Measurements from ENCODE around the gene ELOVL2.

The ELOVL2 gene

DNA sequence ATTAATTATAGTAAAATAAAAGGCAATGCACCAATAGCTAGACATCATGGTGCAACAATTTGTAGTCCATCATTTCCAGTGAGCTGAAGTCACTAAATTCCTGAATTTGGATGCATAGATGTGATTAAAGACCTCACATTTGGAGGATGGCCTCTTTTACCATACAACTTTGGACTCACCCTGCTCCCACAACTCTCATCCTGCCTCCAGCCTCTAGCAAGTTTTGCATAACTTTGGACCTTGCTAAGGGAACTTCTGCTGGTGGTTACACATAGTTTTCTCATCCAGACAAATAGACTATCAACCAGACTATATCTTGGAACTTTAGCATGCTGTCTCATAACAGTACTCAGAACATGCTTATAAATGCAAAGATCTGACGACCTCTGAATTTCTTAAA is 12.8 kb upstream of the ELOVL2 start:
- no peak for DNase-seq

DNA sequence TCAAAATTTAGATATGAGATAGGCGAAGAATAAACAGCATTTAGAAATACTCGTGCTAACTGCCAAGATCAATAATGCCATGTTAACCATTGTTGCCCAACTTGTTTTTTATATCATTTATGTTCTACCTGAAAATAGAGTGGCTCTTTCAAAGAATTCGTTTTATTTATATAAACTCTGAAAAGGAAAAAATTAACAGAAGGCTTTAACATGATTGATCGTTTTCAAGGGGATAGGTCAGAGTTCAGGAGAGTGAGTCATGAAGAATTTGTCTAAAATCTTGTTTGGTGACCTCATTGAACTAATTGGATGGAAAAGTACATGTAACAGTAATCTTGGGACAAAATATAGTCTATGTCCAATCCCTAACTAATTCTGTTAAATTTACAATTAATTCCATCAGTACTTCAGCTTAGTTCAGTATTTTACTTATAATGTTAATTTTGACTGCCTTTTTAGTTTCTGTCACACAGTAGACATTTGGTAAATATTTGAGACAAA is 11.1 kb upstream of the ELOVL2 start:
- DNase-seq, result no peak

GRCh38 chr6:11054722-11055121 is 10.6 kb upstream of the ELOVL2 start:
- DNase-seq, result no peak

DNA sequence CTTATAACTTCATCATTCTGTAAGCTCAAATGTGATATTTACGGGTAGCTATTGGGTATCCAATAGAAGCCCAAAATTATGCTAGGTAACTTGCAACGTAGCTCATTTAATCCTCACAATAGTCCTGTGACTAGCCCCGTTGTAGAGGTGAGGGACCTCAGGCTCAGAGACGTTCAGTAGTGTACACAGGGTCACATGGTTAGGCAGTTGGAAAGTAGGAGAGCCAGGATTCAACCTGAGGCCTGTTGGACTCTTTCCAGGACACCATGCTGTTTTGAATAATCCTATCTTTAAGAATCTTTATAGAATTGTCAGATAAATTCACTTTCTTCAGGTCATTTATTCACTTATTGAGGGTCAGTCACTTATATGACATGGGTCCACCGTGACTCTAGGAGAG is 9.2 kb upstream of the ELOVL2 start:
- no peak for DNase-seq

GRCh38 chr6:11050731-11051130 is 6.6 kb upstream of the ELOVL2 start:
- DNase-seq, result no peak

- no peak for DNase-seq
These were observed 635 bp upstream of the ELOVL2 start for GRCh38 chr6:11044712-11045167.

DNA sequence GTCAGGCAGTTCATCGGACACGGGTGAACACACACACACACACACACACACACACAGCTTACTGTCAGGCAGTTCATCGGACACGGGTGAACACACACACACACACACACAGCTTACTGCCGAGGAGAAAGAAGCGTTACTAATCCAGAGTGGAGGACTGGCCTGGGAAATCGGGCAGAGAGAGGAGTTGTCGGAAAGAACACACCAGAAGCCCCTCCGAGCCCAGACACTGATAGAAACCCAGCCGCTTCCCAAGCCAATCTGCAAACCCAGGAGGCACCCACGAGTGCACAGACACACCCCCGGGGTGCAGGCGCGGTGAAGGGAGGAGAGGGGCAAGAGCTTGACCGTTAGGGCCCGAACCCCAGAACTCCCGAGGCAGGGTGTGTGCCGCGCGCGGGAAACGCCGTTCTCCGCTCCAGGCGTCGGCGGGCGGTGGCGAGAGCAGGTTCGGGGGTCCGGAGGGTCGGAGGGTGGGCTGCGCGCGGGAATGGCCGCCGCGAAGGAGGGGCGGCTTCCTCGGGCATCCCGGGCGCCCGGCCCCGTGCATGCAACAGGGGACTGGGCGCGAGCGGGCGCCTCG is 636 bp downstream of the ELOVL2 start:
- no peak for DNase-seq

DNA sequence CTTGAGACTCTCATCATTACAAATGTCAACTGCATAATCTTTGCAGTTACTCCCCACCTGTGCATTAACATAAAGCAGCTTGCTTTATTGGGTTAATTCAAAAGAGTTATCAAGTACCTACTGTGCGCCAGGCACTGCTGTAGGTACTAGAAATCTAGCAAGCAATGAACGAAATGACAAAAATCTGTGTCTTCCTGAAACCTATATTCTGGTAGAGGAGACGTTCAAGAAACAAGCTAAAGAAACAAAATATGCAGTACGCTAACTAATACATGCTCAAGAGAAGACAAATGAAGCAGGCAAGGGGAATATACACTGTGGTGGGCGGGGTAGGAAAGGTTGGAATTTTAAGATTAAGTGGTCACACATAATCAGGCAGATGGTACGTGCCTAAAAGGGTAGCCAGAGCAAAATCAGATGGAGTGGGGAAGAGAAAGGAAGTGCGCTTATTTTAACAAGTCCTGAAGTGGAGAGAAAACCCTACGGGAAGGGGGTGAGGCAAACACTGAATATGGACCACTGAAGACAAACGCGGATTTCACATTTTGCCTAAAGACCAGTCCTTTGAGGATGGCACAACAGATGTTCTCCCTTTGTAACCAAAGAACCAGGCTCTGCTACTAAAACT is 1.2 kb downstream of the ELOVL2 start:
- no peak for DNase-seq

DNA sequence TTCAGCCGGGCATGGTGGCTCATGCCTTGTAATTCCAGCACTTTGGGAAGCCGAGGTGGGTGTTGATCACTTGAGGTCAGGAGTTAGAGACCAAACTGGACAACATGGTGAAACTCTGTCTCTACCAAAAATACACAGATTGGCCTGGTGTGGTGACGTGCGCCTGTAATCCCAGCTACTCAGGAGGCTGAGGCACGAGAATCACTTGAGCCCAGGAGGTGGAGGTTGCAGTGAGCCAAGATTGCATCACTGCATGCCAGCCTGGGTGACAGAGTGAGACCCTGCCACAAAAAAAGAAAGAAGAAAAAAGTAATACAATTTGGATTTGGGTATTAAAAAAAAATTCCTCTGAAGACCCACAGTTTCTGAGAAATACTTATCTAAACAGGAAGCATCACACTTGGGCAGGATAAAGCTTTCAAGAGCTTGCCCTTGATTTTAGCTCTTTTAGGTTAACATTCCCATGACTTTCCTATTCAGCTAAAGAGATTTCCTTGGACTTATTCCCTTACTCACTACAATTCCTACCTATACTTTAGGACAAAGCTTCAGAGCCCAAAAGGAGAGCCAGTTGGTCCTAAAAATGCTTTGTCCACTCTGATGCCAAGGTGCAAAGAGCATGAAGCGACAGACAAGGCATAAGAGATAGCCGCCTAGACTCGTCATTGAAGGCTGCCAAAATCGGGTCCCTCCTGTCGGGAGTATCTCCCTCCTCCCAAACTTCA is 1.9 kb downstream of the ELOVL2 start:
- DNase-seq, result no peak

GRCh38 chr6:11040134-11040533 is 4.0 kb downstream of the ELOVL2 start:
- no peak for DNase-seq

GRCh38 chr6:11039040-11039439 is 5.1 kb downstream of the ELOVL2 start:
- no peak for DNase-seq

GRCh38 chr6:11036977-11037430 is 7.1 kb downstream of the ELOVL2 start:
- DNase-seq, result no peak

DNA sequence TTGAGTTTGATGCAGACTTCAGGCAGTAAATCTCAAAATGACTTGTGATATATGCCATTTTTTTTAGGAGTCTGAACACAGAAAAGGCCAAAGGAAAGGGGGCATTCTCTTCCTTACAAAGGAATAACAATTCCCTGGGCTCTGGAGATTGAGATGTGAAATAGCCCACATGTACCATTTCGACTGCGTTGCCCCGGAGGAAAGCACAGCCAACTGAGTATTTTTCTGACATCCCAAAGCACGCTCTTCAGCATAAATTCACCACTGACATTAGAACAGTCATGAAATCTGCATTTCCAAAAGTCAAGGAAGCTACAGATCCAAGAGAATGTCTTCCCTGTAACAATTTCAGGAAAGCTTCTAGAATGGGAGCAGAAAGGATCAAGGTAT is 7.8 kb downstream of the ELOVL2 start:
- DNase-seq, result no peak

GRCh38 chr6:11035616-11036350 is 8.3 kb downstream of the ELOVL2 start:
- no peak for DNase-seq

DNA sequence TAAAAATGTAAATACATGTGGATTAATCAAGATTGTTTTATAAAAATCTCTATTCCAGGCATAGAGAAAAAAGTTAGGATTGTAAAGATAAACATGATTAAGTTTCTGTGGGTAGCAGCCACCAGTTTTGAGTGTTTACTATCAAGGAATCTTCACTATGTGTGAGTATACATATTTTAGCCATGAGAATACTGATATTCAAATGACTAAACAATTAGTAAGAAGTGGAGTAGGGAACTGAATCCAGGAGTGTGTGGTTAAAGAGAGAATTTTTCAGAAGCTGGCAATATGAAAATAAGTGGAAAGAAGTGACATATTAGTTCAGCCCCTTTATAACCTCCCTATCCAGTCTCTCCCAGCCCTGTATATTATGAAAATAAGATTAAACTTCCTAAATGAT is 10.3 kb downstream of the ELOVL2 start:
- no peak for DNase-seq

- no peak for DNase-seq
These were observed 13.2 kb downstream of the ELOVL2 start for GRCh38 chr6:11030904-11031303.

GRCh38 chr6:11028959-11029358 is 15.1 kb downstream of the ELOVL2 start:
- no peak for DNase-seq

GRCh38 chr6:11027565-11028110 is 16.5 kb downstream of the ELOVL2 start:
- DNase-seq, result no peak

GRCh38 chr6:11025921-11026635 is 18.0 kb downstream of the ELOVL2 start:
- DNase-seq, result no peak

DNA sequence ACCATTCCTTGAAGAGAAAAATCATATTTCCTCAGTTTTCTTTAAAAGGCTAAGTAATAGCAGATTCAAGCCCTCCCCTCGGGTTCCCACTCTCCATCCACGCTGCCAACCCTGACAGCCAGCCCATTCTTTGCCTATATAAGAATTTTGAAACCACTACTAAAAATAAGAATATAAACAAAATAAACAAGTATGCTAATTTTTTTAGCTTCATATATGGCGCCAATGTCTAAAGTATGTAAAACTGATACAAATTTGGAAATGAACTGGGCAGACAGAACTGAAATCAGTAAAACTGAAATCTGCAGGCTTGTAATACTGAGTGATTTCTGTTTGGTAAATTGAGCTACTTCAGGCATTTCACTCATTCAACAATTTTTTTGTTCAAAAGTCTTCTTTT is 19.0 kb downstream of the ELOVL2 start:
- no peak for DNase-seq

- no peak for DNase-seq
These were observed 21.1 kb downstream of the ELOVL2 start for GRCh38 chr6:11023032-11023431.

DNA sequence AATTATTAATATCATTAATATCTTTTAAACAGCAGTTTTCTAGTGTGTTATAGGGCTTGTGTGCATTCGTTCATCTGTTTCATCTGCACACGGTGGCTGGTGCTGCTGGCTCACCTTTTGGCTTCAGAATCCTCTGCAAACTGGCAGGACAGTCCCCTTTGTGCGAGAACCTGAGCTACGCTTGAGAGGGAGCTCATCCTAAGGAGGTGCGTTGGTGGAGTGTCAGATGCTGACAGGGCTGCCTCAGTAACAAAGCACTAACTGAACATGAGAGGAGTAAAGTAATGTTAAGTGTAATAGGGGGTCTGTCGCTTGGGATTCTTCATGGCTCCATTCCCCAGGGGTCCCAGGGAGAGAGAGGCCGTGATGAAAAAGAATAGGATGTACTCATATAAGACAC is 22.4 kb downstream of the ELOVL2 start:
- DNase-seq, result no peak

All from amniotic stem cell (primary cell).